Neural cell (in vitro differentiated cells): ENCODE data around the gene TBC1D23. TPM values are rescaled to one million over a fixed set of nuclear protein-coding genes. Genes with fewer than 3 reads are reported as not detected.

Source experiments
- H2AFZ ChIP-seq: fragments of 200-600, 300-800 bp; sonication (generic), shearing (Covaris generic); 2 replicates; pipeline ENCODE4 v1.6.0; 2014; ENCODE audit warnings: low read depth, mild to moderate bottlenecking, antibody characterized with exemption, low read length, moderate library complexity
- H3F3A ChIP-seq: fragments of 200-600 bp; shearing (Covaris generic); 2 replicates; pipeline ENCODE4 v1.6.1; 2016; ENCODE audit warnings: mild to moderate bottlenecking, moderate library complexity, mixed read lengths, antibody characterized with exemption, low read length; ENCODE audit not compliant: insufficient read depth, poor library complexity, severe bottlenecking
- H3K27ac ChIP-seq: fragments of 200-600, 300-800 bp; sonication (generic), shearing (Covaris generic); 2 replicates; pipeline ENCODE4 v1.5.1; 2014; ENCODE audit warnings: mild to moderate bottlenecking, low read length, moderate library complexity
- H3K27me3 ChIP-seq: fragments of 300-800, 200-600 bp; sonication (generic), shearing (Covaris generic); 2 replicates; pipeline ENCODE4 v1.6.0; 2014; ENCODE audit warnings: mild to moderate bottlenecking, low read depth, low read length, moderate library complexity; ENCODE audit not compliant: insufficient read depth
- H3K36me3 ChIP-seq: fragments of 300-800, 200-600 bp; sonication (generic), shearing (Covaris generic); 2 replicates; pipeline ENCODE4 v1.5.1; 2014; ENCODE audit warnings: mild to moderate bottlenecking, antibody characterized with exemption, low read length, moderate library complexity; ENCODE audit not compliant: insufficient read depth
- H3K4me2 ChIP-seq: fragments of 300-800, 200-600 bp; sonication (generic), shearing (Covaris generic); 2 replicates; pipeline ENCODE4 v1.6.0; 2014; ENCODE audit warnings: mild to moderate bottlenecking, low read length
- H3K4me3 ChIP-seq: fragments of 300-800, 200-600 bp; sonication (generic), shearing (Covaris generic); 2 replicates; pipeline ENCODE4 v1.5.1; 2014; ENCODE audit warnings: mild to moderate bottlenecking, low read length, moderate library complexity
- H3K79me2 ChIP-seq: fragments of 200-600 bp; shearing (Covaris generic); replicated peaks from 2 replicates; pipeline ENCODE4 v1.6.0; 2014; ENCODE audit warnings: mild to moderate bottlenecking, low read length, moderate library complexity; ENCODE audit not compliant: insufficient read depth
- H3K9ac ChIP-seq: fragments of 300-800, 200-600 bp; sonication (generic), shearing (Covaris generic); 2 replicates; pipeline ENCODE4 v1.6.1; 2016; ENCODE audit warnings: mild to moderate bottlenecking, low read length, mixed read lengths
- H3K9me2 ChIP-seq: fragments of 200-600 bp; shearing (Covaris generic); 2 replicates; pipeline ENCODE4 v1.6.1; 2016; ENCODE audit warnings: mild to moderate bottlenecking, low read length, mixed read lengths; ENCODE audit not compliant: insufficient read depth
- H3K9me3 ChIP-seq: fragments of 200-600, 300-800 bp; sonication (generic), shearing (Covaris generic); 2 replicates; pipeline ENCODE4 v1.6.1; 2016; ENCODE audit warnings: mild to moderate bottlenecking, mixed run types, low read length, moderate library complexity, mixed read lengths
- H4K20me1 ChIP-seq: fragments of 200-600 bp; shearing (Covaris generic); 2 replicates; pipeline ENCODE4 v1.6.1; 2016; ENCODE audit warnings: mild to moderate bottlenecking, mixed run types; ENCODE audit not compliant: insufficient read depth
- EP300 ChIP-seq: fragments of 450-650 bp; conservative IDR thresholded peaks from 2 replicates; pipeline ENCODE4 v1.6.1; 2014; ENCODE audit warnings: antibody characterized with exemption, mild to moderate bottlenecking, moderate library complexity; ENCODE audit not compliant: poor library complexity, severe bottlenecking
- EZH2 ChIP-seq: fragments of 200-600, 300-800 bp; shearing (Covaris generic), sonication (generic); IDR thresholded peaks from 2 replicates; pipeline ENCODE4 v1.6.1; 2014; ENCODE audit warnings: antibody characterized with exemption, low read length, borderline replicate concordance, mild to moderate bottlenecking; ENCODE audit not compliant: insufficient read depth, poor library complexity, severe bottlenecking
- MXI1 ChIP-seq: fragments of 450-650 bp; conservative IDR thresholded peaks from 2 replicates; pipeline ENCODE4 v1.6.1; 2014; ENCODE audit warnings: antibody characterized with exemption, mild to moderate bottlenecking; ENCODE audit not compliant: poor library complexity, severe bottlenecking
- POLR2AphosphoS5 ChIP-seq: IDR thresholded peaks from 2 replicates; pipeline ENCODE4 v1.6.1; 2012
- RAD21 ChIP-seq: fragments of 450-650 bp; conservative IDR thresholded peaks from 2 replicates; pipeline ENCODE4 v1.6.1; 2014; ENCODE audit warnings: antibody characterized with exemption, mild to moderate bottlenecking, moderate library complexity
- SMC3 ChIP-seq: fragments of 450-650 bp; conservative IDR thresholded peaks from 2 replicates; pipeline ENCODE4 v1.6.1; 2014; ENCODE audit warnings: antibody characterized with exemption, mild to moderate bottlenecking, moderate library complexity; ENCODE audit not compliant: poor library complexity
- TAF1 ChIP-seq: IDR thresholded peaks from 2 replicates; pipeline ENCODE4 v1.6.1; 2012; ENCODE audit warnings: low read depth
- polyA plus RNA-seq: library from polyadenylated mRNA; depleted of rRNA; stranded (reverse); fragments of >200 nt; gene quantifications from 2 replicates; pipeline ENCODE4 v1.2.3, GENCODE V29; 2014
- TF ChIP-seq, protein P1 (sequence below): fragments of 450-650 bp; IDR thresholded peaks from 2 replicates; pipeline ENCODE4 v1.5.1; 2014; ENCODE audit warnings: antibody characterized with exemption, mild to moderate bottlenecking, moderate library complexity; ENCODE audit not compliant: poor library complexity, severe bottlenecking
- TF ChIP-seq, protein P2 (sequence below): IDR thresholded peaks from 2 replicates; pipeline ENCODE4 v1.6.1; 2012; ENCODE audit warnings: borderline replicate concordance

Gene TBC1D23
- polyA plus RNA-seq, 1 donor from 2014 or later = 51.3 TPM

DNA sequence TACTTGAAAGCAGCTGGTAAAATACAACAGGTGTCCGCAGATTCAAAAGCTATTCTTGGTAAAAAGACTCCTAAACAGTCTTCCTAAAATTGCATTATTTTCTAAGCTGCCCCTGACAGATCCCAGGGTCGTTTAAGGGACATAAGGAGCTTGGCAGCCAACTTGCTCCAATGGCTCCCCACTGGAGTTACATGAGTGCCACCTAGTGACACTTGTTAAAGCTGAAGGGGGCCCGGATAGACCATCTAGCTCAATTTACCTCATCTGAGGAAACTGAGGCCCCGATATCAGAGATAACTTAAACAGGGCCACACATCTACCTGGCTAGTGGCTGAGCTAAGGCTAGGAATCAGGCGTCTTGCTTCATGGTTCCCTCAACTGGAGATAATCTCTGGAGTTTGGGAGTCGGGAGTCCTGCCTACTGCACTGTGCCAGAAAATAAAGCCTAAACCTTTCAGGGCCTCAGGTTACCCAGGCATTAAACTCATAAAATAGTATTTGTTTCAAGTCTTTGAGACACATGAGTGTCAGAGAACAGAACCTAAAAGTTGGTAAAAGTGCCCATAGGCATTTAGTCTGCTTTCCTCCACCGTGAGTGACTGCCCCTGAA lies 6.5 kb upstream of the TBC1D23 start:
- Histone ChIP-seq H3K9me2 (no peaks in the 10 kb centered on the region), H3K79me2 (no peaks in the 10 kb centered on the region), H3K4me2 (no peak overlapping the region), H2AFZ (no peak overlapping the region), H3K36me3 (no peaks in the 10 kb centered on the region), H3K27me3 (no peaks in the 10 kb centered on the region), H3K9me3 (no peaks in the 10 kb centered on the region), H3F3A (no peaks in the 10 kb centered on the region), H3K9ac (no peak overlapping the region), H3K27ac (no peak overlapping the region), H4K20me1 (no peaks in the 10 kb centered on the region), H3K4me3 (no peak overlapping the region)
- TF ChIP-seq, protein P1, sequence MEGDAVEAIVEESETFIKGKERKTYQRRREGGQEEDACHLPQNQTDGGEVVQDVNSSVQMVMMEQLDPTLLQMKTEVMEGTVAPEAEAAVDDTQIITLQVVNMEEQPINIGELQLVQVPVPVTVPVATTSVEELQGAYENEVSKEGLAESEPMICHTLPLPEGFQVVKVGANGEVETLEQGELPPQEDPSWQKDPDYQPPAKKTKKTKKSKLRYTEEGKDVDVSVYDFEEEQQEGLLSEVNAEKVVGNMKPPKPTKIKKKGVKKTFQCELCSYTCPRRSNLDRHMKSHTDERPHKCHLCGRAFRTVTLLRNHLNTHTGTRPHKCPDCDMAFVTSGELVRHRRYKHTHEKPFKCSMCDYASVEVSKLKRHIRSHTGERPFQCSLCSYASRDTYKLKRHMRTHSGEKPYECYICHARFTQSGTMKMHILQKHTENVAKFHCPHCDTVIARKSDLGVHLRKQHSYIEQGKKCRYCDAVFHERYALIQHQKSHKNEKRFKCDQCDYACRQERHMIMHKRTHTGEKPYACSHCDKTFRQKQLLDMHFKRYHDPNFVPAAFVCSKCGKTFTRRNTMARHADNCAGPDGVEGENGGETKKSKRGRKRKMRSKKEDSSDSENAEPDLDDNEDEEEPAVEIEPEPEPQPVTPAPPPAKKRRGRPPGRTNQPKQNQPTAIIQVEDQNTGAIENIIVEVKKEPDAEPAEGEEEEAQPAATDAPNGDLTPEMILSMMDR = peak; percentile 82
- no peak for TF ChIP-seq POLR2AphosphoS5
- no peak for TF ChIP-seq MXI1
- TF ChIP-seq RAD21 = peak; percentile 89
- TF ChIP-seq, protein P2, sequence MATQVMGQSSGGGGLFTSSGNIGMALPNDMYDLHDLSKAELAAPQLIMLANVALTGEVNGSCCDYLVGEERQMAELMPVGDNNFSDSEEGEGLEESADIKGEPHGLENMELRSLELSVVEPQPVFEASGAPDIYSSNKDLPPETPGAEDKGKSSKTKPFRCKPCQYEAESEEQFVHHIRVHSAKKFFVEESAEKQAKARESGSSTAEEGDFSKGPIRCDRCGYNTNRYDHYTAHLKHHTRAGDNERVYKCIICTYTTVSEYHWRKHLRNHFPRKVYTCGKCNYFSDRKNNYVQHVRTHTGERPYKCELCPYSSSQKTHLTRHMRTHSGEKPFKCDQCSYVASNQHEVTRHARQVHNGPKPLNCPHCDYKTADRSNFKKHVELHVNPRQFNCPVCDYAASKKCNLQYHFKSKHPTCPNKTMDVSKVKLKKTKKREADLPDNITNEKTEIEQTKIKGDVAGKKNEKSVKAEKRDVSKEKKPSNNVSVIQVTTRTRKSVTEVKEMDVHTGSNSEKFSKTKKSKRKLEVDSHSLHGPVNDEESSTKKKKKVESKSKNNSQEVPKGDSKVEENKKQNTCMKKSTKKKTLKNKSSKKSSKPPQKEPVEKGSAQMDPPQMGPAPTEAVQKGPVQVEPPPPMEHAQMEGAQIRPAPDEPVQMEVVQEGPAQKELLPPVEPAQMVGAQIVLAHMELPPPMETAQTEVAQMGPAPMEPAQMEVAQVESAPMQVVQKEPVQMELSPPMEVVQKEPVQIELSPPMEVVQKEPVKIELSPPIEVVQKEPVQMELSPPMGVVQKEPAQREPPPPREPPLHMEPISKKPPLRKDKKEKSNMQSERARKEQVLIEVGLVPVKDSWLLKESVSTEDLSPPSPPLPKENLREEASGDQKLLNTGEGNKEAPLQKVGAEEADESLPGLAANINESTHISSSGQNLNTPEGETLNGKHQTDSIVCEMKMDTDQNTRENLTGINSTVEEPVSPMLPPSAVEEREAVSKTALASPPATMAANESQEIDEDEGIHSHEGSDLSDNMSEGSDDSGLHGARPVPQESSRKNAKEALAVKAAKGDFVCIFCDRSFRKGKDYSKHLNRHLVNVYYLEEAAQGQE = no peak
- TF ChIP-seq TAF1 = no peak
- TF ChIP-seq EZH2 = no peak
- TF ChIP-seq SMC3 = peak; percentile 92
- TF ChIP-seq EP300 = no peak

DNA sequence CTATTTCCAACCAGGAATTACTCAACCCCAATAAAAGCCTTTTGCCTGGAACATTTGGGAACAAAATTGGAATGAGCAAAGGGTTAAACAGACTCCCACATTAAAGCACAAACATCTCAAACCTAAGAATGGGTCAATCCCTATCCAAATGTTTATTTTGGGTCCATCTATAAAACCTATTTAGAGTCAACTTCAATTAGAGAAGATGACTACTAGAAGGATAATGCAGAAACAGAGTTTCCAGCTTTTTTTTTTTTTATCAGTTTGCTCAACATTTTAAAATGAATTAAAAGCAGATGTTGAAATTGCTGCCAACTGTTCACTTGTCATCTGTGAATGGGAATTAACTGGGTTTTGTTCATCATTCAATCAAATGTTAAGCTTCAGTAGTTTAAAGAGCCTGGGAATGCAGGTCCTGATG lies 4.1 kb upstream of the TBC1D23 start:
- no peak overlapping the region for H3K4me2 ChIP-seq
- H2AFZ ChIP-seq = no peak overlapping the region
- no peak overlapping the region for H3K27ac ChIP-seq
- H3K79me2 ChIP-seq = peaks cover 10% of the 10 kb centered on the region
- no peaks in the 10 kb centered on the region for H3F3A ChIP-seq
- no peak overlapping the region for H3K4me3 ChIP-seq
- TF ChIP-seq RAD21 (no peak), POLR2AphosphoS5 (no peak), TAF1 (no peak), MXI1 (no peak), EZH2 (no peak), EP300 (no peak), SMC3 (no peak)
- TF ChIP-seq, protein P2 = no peak
- TF ChIP-seq, protein P1 = no peak
- H4K20me1 ChIP-seq = no peaks in the 10 kb centered on the region
- H3K9me2 ChIP-seq = no peaks in the 10 kb centered on the region
- no peaks in the 10 kb centered on the region for H3K9me3 ChIP-seq
- H3K9ac ChIP-seq = no peak overlapping the region
- no peaks in the 10 kb centered on the region for H3K36me3 ChIP-seq
- no peaks in the 10 kb centered on the region for H3K27me3 ChIP-seq
